HepG2 (cell line): Measurements from ENCODE around the gene DOHH. TPM values are rescaled to one million over a fixed set of nuclear protein-coding genes. Genes with fewer than 3 reads are reported as not detected.

ENCODE experiments used
- ATAC-seq: fragments of 200-7000 bp; cut with Tn5 transposase; 3 replicates; pipeline ENCODE4 v1.9.1; 2020; ENCODE audit warnings: mild to moderate bottlenecking, moderate library complexity
- BruUV-seq: library from RNA; stranded (reverse); fragments of 400-500 nt; replicated peaks from 2 replicates; lab custom pipeline; 2021; lab: Mats Ljungman, UMichigan
- CTCF ChIA-PET: fragments of 300-600 bp; formaldehyde crosslinking; extraction: SDS; loops from one replicate; lab custom pipeline; 2021; ENCODE audit warnings: low total read pairs, inconsistent platforms, low intra/inter-chr PET ratio; lab: Yijun Ruan, JAX
- POLR2A ChIA-PET: fragments of 350-600 bp; sonication (Branson Sonifier 250); formaldehyde crosslinking; loops from one replicate; lab custom pipeline; 2020; ENCODE audit warnings: antibody characterized with exemption, inconsistent platforms; lab: Yijun Ruan, JAX
- DNase-seq: peaks from one replicate; pipeline ENCODE4 v3.0.0-alpha.2; 2015; ENCODE audit warnings: low spot score
- FAIRE-seq: peaks from 3 replicates; lab custom pipeline; 2011; peaks lifted over from hg19 to GRCh38; lab: Jason Lieb, UNC
- H2AFZ ChIP-seq: one replicate; pipeline ENCODE4 v1.6.1; 2011; ENCODE audit warnings: low read length, inconsistent platforms
- H3K27ac ChIP-seq: fragments of 300-600 bp; 3 replicates; pipeline ENCODE4 v1.8.0; 2011; ENCODE audit warnings: mixed run types, mild to moderate bottlenecking, mixed read lengths, low read length, inconsistent platforms; ENCODE audit not compliant: insufficient read depth; ENCODE audit errors: extremely low read length
- H3K27me3 ChIP-seq, 2 experiments: fragments of 200-600 bp in 1 of 2; 2 replicates in 1 of 2; 3 replicates in 1 of 2; pipeline versions ENCODE4 v1.6.0 to v1.8.0; 2011; ENCODE audit warnings: low read length in 2 of 2, mild to moderate bottlenecking in 2 of 2, moderate library complexity in 2 of 2, inconsistent platforms in 1 of 2; ENCODE audit not compliant: insufficient read depth in 2 of 2, control insufficient read depth in 1 of 2
- H3K36me3 ChIP-seq, 2 experiments: fragments of 200-600 bp in 1 of 2; replicated peaks in 1 of 2; 2 replicates in 1 of 2; 3 replicates in 1 of 2; pipeline versions ENCODE4 v1.5.1 to v1.8.0; 2011; ENCODE audit warnings: low read length in 2 of 2, inconsistent platforms in 1 of 2; ENCODE audit not compliant: insufficient read depth in 2 of 2, control insufficient read depth in 1 of 2
- H3K4me1 ChIP-seq: 2 replicates; pipeline ENCODE4 v1.5.1; 2012; ENCODE audit warnings: low read length, inconsistent platforms; ENCODE audit not compliant: insufficient read depth
- H3K4me2 ChIP-seq: 2 replicates; pipeline ENCODE4 v1.6.0; 2011; ENCODE audit warnings: low read depth, low read length, inconsistent platforms
- H3K4me3 ChIP-seq, 3 experiments: fragments of 200-600 bp in 1 of 3; sonication (generic), shearing (Covaris generic) in 1 of 3; replicated peaks in 1 of 3; 2 replicates each; pipeline ENCODE4 v1.5.1; 2011 to 2016; ENCODE audit warnings: low read length in 3 of 3, inconsistent platforms in 2 of 3, low read depth in 2 of 3, mild to moderate bottlenecking in 2 of 3, control low read depth in 1 of 3, mixed read lengths in 1 of 3; ENCODE audit not compliant: insufficient read depth in 1 of 3
- H3K79me2 ChIP-seq: one replicate; pipeline ENCODE4 v1.6.1; 2011; ENCODE audit warnings: low read length, inconsistent platforms; ENCODE audit not compliant: insufficient read depth
- H3K9ac ChIP-seq: 2 replicates; pipeline ENCODE4 v1.6.0; 2011; ENCODE audit warnings: mild to moderate bottlenecking, low read depth, low read length, inconsistent platforms; ENCODE audit not compliant: insufficient read depth
- H3K9me3 ChIP-seq: 2 replicates; pipeline ENCODE4 v1.5.1; 2012; ENCODE audit warnings: mild to moderate bottlenecking, low read length
- H4K20me1 ChIP-seq: 2 replicates; pipeline ENCODE4 v1.6.0; 2011; ENCODE audit warnings: inconsistent platforms, mild to moderate bottlenecking, low read length, moderate library complexity; ENCODE audit not compliant: insufficient read depth
- DMAP1 ChIP-seq: IDR thresholded peaks from 2 replicates; pipeline ENCODE4 v1.6.1; 2016
- DRAP1 ChIP-seq: IDR thresholded peaks from 2 replicates; pipeline ENCODE4 v1.6.1; 2016; ENCODE audit warnings: missing genetic modification reagents, missing compliant biosample characterization
- NR2F2 ChIP-seq: IDR thresholded peaks from 2 replicates; pipeline ENCODE4 v1.6.1; 2012; ENCODE audit warnings: low read depth, inconsistent platforms, borderline replicate concordance
- RFXAP ChIP-seq: sonication (generic); formaldehyde crosslinking; IDR thresholded peaks from 2 replicates; pipeline ENCODE4 v1.4.0; 2020; ENCODE audit warnings: missing genetic modification reagents, borderline replicate concordance
- TFDP2 ChIP-seq: sonication (generic); formaldehyde crosslinking; IDR thresholded peaks from 2 replicates; pipeline ENCODE4 v1.4.0; 2020; ENCODE audit warnings: missing genetic modification reagents
- THRA ChIP-seq: sonication (generic); formaldehyde crosslinking; IDR thresholded peaks from 2 replicates; pipeline ENCODE4 v1.4.0; 2020; ENCODE audit warnings: missing genetic modification reagents, borderline replicate concordance
- TIGD3 ChIP-seq: sonication (generic); formaldehyde crosslinking; IDR thresholded peaks from 2 replicates; pipeline ENCODE4 v1.5.1; 2020; ENCODE audit warnings: mild to moderate bottlenecking, missing genetic modification reagents, borderline replicate concordance
- TMF1 ChIP-seq: sonication (generic); formaldehyde crosslinking; IDR thresholded peaks from 2 replicates; pipeline ENCODE4 v1.8.1; 2022; ENCODE audit warnings: low read depth, missing genetic modification reagents
- ZBTB7A ChIP-seq: sonication (generic); formaldehyde crosslinking; IDR thresholded peaks from 2 replicates; pipeline ENCODE4 v1.8.0; 2022; ENCODE audit warnings: mild to moderate bottlenecking, missing genetic modification reagents
- ZNF124 ChIP-seq: sonication (generic); formaldehyde crosslinking; IDR thresholded peaks from 2 replicates; pipeline ENCODE4 v1.4.0; 2020; ENCODE audit warnings: missing genetic modification reagents
- ZNF510 ChIP-seq: sonication (generic); formaldehyde crosslinking; IDR thresholded peaks from 2 replicates; pipeline ENCODE4 v1.4.0; 2020; ENCODE audit warnings: low read depth, mild to moderate bottlenecking, missing genetic modification reagents
- WGBS: methylation state at CpG from one replicate; pipeline ENCODE4 v1.1.6; 2017; ENCODE audit warnings: low lambda C conversion rate; 5-methylcytosine and 5-hydroxymethylcytosine counted together
- in situ Hi-C: cut with HindIII; loops from 2 replicates; pipeline ENCODE4 v1.10.0; 2017; ENCODE audit warnings: low pct_unique_long_range_greater_than_20kb; ENCODE audit not compliant: extremely low pct_ligation_motif_present
- intact Hi-C: fragments of 100-400 bp; cut with micrococcal nuclease; formaldehyde crosslinking; loops from one replicate; pipeline ENCODE4 v1.10.0; 2022; ENCODE audit not compliant: unreplicated experiment
- polyA plus RNA-seq, 8 experiments: library from polyadenylated mRNA; depleted of rRNA in 3 of 8; stranded (reverse) in 7 of 8; unstranded in 1 of 8; fragments of >200 nt; fragmentation: Illumina TruSeq in 4 of 8; extraction: Trizol in 4 of 8; gene quantifications; 2 replicates each; pipeline versions ENCODE4 v1.2.1 to v1.2.3, GENCODE V29; 2011 to 2016; ENCODE audit warnings: low read depth in 4 of 8, missing spikeins in 1 of 8, mixed read lengths in 1 of 8; ENCODE audit not compliant: insufficient read depth in 1 of 8
- total RNA-seq, 5 experiments: library from RNA; depleted of rRNA; stranded (reverse); fragments of >200 nt; fragmentation: Illumina TruSeq; extraction: Trizol; gene quantifications; 2 replicates each; pipeline ENCODE4 v1.2.3, GENCODE V29; 2016; ENCODE audit warnings: low read depth in 1 of 5

The DOHH gene
- total and polyA plus RNA-seq, 2 of the 13 experiments (the other 11 are each of a cell fraction or from before 2014, with no cell fraction given) = 3.5 to 13.7 TPM

- no peaks in the 10 kb centered on the region for H3K79me2 ChIP-seq
- CTCF ChIA-PET = interaction anchor here (1.5 kb wide), 1 partner anchor 27 kb away, joined by 3 read pairs; no protein-coding TSS in a partner anchor
- no peak overlapping the region for H3K4me3 ChIP-seq
- ATAC-seq (no peak), FAIRE-seq (no peak)
- H3K9me3 ChIP-seq = no peaks in the 10 kb centered on the region
- H3K27me3 ChIP-seq = no peaks in the 10 kb centered on the region
- H3K4me2 ChIP-seq = no peak overlapping the region
- no peak overlapping the region for H3K27ac ChIP-seq
- POLR2A ChIA-PET = no interaction called here
- no peak overlapping the region for H3K9ac ChIP-seq
- H3K4me1 ChIP-seq = peaks cover 5% of the 10 kb centered on the region
- in situ Hi-C loops = no loop called here
- BruUV-seq = no TSS peak
- TF ChIP-seq DRAP1 (CRISPR knock-in tag) (no peak), TFDP2 (CRISPR knock-in tag) (no peak), ZNF124 (CRISPR knock-in tag) (no peak), TIGD3 (CRISPR knock-in tag) (no peak), DMAP1 (CRISPR knock-in tag) (no peak), TMF1 (CRISPR knock-in tag) (no peak), RFXAP (no peak), NR2F2 (no peak), ZBTB7A (CRISPR knock-in tag) (no peak), THRA (no peak), ZNF510 (CRISPR knock-in tag) (no peak)
- TF ChIP-seq, all 625 proteins: peak for 0
- intact Hi-C loops = no loop called here
- H3K36me3 ChIP-seq = peaks cover 3 to 10% of the 10 kb centered on the region in 2 experiments; a peak in 3 of 5 replicates
- no peak overlapping the region for H2AFZ ChIP-seq
- WGBS = 99% methylated on average over 16 of the region's 36 CpGs
- no peak for DNase-seq
- H4K20me1 ChIP-seq = no peaks in the 10 kb centered on the region
Measured at GRCh38 chr19:3547767-3548282, 47.4 kb upstream of the DOHH start.
